GM12872 (cell line): ENCODE data around the gene HAUS7.

Experiments used
- TF ChIP-seq, protein P1 (sequence below): IDR thresholded peaks from 3 replicates; pipeline ENCODE4 v1.5.1; 2011; ENCODE audit warnings: low read depth, mild to moderate bottlenecking, low read length, moderate library complexity; ENCODE audit not compliant: insufficient read depth

Gene HAUS7

DNA sequence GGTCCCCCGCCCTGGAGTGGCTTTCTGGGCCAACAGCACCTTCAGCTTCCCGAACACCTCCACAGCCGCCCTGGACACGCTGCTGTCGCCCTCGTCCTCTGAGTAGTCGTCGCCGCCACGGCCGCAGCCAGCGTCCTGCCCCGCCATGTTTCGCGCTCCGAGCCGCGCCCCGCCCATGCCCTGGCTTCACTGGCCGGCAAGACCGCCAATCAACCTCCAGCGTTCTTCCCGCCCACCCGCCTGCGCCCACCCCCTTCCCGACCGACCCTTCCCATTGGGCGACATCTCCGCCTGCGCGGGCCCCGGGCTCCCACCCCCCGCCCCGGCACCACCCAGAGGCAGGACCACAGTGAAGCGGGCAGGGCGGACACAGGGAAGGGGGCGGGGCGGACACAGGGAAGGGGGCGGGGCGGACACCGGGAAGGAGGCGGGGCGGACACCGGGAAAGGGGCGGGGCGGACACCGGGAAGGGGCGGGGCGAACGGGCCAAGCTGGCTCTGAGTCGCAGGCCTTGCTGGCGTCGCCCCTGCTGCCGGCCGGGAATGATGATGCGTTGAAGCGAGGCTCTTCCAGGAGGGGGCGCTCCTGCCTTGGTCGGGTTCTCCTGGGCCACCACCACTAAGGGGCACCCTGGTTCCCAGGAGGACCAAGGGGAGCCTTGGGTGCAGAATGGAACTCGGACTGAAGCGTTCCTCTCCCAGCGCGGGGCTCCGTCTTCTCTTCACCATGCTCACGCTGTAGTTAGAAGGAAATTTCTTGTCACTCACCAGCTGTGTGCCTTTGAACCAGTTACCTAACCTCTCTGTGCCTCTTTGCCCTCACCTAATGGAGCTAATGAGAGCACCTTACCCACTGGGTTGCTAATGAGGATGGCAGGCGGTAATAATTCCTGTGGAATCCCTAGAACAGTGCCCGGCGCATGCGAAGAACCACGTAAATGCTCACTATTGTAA is at the start of gene HAUS7:
Gene HAUS7 (minus strand): TSS at position 166 of the 953 bp plus-strand sequence. CDS start 19 bp downstream, at position 147.
- TF ChIP-seq, protein P1, sequence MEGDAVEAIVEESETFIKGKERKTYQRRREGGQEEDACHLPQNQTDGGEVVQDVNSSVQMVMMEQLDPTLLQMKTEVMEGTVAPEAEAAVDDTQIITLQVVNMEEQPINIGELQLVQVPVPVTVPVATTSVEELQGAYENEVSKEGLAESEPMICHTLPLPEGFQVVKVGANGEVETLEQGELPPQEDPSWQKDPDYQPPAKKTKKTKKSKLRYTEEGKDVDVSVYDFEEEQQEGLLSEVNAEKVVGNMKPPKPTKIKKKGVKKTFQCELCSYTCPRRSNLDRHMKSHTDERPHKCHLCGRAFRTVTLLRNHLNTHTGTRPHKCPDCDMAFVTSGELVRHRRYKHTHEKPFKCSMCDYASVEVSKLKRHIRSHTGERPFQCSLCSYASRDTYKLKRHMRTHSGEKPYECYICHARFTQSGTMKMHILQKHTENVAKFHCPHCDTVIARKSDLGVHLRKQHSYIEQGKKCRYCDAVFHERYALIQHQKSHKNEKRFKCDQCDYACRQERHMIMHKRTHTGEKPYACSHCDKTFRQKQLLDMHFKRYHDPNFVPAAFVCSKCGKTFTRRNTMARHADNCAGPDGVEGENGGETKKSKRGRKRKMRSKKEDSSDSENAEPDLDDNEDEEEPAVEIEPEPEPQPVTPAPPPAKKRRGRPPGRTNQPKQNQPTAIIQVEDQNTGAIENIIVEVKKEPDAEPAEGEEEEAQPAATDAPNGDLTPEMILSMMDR: peak; percentile 69

DNA sequence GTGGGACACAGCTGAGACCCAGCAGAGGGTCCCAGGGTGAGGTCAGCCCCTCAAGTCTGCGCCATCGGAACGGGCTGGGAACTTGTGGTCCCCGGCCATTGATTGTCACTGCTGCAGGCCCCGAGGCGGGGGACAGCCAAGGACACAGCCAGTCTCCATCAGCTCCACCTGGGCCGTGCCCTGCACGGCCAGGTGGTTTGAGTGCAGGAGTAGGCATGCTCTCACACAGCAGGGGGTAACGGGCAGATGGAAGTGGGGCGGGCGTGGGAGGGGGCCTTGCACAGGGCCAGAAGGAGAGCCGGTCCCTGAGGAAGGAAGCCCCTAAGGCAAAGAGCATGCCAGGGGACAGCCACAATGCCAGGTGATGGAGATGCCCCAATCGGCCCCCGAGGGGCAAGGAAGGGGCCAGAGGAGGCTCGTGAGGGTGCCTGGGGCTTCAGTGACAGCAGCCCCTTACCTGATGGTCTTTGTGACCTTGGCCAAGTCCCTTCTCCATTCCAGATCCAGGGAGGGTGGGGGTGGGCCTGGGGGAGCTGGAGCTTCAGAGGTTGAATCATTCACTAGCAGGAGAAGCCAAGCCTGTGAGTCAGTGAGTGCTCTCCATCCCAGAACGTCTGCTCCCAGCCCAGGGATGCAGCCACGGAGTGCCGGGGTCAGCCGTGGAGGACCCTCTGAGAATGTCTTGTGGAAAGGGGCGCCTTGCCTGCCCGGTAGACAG is 49.4 kb upstream of the HAUS7 start:
- TF ChIP-seq, protein P1: no peak

DNA sequence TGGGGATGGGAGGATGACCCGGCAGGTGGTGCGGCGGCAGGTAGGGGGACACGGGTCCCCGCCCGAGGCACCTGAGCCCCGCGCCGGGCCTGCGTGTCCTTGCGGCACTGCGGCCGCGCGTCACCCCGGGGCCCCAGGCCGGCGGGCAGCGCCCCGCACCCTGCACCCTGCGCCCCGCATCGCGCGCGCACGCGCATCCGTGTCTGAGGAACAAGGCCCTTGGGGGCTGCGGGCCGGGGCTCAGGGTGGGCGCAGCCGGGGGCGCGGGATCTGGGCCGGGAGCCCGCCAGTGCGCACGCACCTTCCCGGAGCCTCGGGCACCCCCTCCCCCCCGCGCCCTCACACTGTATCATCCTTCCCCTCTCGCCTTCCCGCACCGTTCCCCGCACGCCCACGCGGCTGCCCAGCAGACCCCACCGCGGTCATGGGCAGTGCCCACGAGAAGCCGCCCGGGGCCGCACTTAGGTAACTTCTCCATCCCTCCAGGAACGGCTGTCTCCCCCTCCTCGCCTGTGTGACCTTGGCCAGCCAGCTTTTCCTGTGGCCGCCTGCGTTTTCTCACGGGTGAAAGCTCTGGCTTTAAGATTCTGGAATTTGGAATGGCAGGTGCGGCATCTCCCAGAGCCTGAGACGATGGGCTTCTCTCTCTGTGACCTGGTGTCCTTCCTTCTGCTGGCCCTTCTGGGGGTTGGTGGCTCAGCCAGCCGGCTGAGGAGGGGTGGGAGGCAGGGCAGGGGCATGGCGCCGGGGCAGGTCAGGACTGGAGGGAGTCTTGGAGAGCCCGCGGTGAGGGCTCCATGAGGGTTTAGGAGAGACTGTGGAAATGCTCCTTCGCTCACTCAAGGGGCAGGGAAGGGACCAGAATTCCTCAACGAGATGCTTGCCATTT is 47.8 kb upstream of the HAUS7 start:
- TF ChIP-seq, protein P1: no peak

DNA sequence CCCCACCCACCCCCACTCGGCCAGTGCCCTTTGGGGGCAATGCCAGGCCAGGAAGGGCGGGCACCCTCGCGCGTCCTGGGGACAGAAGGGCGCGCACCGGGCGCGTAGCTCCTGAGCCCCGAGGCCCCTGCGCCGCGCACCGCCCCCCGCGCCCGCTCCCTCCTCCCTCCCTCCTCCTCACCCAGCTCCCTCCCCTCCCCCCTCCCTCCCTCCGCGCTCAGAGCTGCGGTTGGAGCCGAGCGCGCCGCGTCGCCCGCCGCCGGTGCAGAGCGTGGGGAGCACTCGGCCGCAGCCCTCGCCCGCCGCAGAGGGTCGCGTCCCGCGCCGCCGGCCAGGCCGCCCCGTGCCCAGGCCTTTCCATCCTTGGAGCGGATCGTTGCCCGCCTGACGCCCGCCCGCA is 47.0 kb upstream of the HAUS7 start, which contains the start of gene ATP2B3:
Gene ATP2B3 (plus strand): TSS at position 220 of the 400 bp plus-strand sequence. CDS start 18,606 bp downstream, outside the sequence.
- TF ChIP-seq, protein P1: no peak

DNA sequence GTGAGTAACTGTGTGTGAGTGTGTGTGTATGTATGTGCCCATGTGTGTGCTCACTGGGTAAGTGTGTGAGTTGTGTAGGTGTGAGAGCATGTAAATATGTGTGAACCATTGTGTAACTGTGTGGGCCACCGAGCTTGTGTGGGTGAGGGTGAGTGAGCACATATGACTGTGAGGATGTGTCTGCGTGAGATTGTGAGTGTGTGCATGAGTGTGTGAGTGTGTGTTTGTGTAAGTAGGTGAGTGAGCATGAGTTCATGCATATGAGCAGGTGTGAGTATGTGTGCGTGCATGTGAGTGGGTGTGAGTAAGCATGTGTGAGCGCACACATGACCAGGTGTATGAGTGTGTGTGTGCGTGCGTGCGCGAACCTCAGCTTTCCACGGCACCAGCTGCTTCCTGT is 45.7 kb upstream of the HAUS7 start:
- TF ChIP-seq, protein P1: no peak

DNA sequence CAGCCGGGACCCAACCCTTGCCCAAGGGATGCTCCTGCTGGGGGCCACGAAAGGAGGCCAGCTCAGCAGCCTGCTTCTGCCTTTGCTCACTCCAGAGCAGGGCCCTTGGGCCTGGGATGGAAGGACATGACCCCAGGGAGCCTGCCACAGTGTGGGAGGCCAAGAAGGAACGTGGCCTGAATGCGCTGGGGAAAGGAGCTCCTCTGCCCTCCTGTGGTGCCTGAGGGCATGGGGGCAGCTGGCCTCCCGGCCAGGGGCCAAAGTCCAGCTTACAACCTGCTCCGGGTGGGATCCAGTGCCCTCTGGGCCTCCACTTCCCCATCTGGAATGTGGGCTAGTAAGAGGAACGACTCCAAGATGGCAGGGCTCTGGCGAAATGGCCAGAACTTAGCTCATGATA is 45.1 kb upstream of the HAUS7 start:
- TF ChIP-seq, protein P1: no peak

DNA sequence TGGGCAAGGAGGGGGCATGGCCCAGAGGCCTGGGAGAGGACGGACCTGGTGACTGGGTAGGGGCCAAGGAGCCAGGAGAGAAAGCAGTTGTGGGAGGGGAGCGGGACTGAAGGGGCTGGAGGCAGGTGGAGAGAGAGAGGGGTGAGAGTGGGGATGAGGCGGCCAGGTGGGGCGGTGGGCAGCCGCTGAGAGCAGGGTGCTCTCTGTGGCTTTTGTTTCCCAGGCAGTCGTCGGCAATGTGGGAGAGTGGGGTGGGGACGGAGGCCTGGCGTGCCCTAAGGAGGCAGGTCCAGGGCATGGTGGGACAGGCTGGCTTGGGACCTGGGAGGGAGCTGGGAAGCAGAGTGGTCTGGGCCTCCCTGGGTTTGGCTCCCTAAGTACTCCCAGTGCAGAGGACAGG is 43.9 kb upstream of the HAUS7 start:
- TF ChIP-seq, protein P1: no peak
